NK-92 (cell line): ENCODE data around the gene ATG5.

Source experiments
- DNase-seq: peaks from one replicate; lab custom pipeline; 2025; ENCODE audit not compliant: unreplicated experiment; lab: John Stamatoyannopoulos, UW

Gene ATG5

DNA sequence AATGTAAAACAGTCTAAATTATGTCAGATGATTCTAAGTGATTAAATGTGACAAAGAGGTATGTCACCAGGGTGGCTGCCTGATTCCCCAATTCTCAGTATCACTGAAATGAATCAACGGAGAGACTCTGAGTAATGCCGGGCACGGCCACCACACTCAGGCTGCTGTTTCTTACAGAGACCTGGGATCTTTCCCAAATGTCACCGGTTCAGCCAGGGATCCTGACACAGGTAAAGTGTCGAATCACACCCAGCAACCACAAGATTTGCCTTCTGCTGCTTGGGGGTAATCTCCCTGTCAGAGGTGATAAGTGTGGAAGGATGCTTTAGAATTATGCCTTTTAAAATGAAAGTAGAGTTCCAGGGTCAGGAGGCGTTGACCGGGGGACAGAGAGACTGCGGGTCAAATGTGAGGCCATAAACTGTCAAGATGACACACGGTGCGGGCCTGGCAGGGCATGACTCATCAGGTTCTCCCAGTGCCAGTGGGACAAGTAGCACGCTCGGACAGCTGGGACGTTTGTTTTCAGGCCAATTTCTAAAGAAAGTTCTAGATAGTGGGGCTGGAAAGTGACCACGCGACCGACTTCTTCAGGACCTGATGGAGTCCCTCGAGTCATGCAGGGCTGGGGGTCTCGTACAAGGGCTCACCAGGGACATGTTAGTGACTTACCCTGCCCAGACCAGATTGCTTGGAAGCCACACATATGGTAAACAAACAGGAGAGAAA is 190.5 kb downstream of the ATG5 start:
- no peak for DNase-seq
